Activated naive CD8-positive, alpha-beta T cell treated with anti-CD3 and anti-CD28 coated beads, Interleukin-2, amount 10 ng/mL, durations not matched to agents 7 days and 5 days (primary cell): Measurements from ENCODE around the gene ADGRB3. TPM values are rescaled to one million over a fixed set of nuclear protein-coding genes. Genes with fewer than 3 reads are reported as not detected.
"Not testable (repeated sequence)": the region's sequence is repeated elsewhere in the genome, so short reads cannot be mapped to it uniquely, and the experiment has no call there.

Source experiments
- ATAC-seq: fragments of 150-1000 bp; cut with Tn5 transposase; one replicate; pipeline ENCODE4 v1.10.0; 2021; ENCODE audit warnings: low read depth, moderate library complexity
- POLR2A ChIA-PET: fragments of 350-600 bp; sonication (Branson Sonifier 250); formaldehyde crosslinking; loops from one replicate; lab custom pipeline; 2021; ENCODE audit warnings: antibody characterized with exemption; lab: Charles Lee
- DNase-seq: peaks from one replicate; pipeline ENCODE4 v3.0.0; 2021
- H3K27ac Mint-ChIP-seq: one replicate; pipeline ENCODE4 v1.8.0; 2022; ENCODE audit warnings: mild to moderate bottlenecking, mixed read lengths
- H3K27me3 Mint-ChIP-seq: one replicate; pipeline ENCODE4 v1.8.0; 2022; ENCODE audit warnings: mild to moderate bottlenecking, moderate library complexity, mixed read lengths
- H3K36me3 Mint-ChIP-seq: one replicate; pipeline ENCODE4 v1.8.0; 2021; ENCODE audit warnings: mild to moderate bottlenecking, mixed read lengths
- H3K4me1 Mint-ChIP-seq: one replicate; pipeline ENCODE4 v1.8.0; 2021; ENCODE audit warnings: mixed read lengths
- H3K4me3 Mint-ChIP-seq: one replicate; pipeline ENCODE4 v1.8.0; 2022; ENCODE audit warnings: mild to moderate bottlenecking, moderate library complexity, mixed read lengths
- H3K9me3 Mint-ChIP-seq: one replicate; pipeline ENCODE4 v1.8.0; 2021; ENCODE audit warnings: mixed read lengths
- total RNA-seq, 2 experiments: library from RNA; stranded (reverse); gene quantifications; one replicate each; pipeline ENCODE4 v1.2.3, GENCODE V29; 2021

ADGRB3 gene
- total RNA-seq, 2 experiments from 2014 or later = not detected

- H3K4me1 Mint-ChIP-seq = no peaks in the 10 kb centered on the region
- no peak overlapping the region for H3K27ac Mint-ChIP-seq
These were observed 18.6 kb downstream of the ADGRB3 start for GRCh38 chr6:68653706-68654089.

GRCh38 chr6:68654134-68654533 lies 19.1 kb downstream of the ADGRB3 start:
- Mint-ChIP-seq H3K9me3 (no peaks in the 10 kb centered on the region), H3K27me3 (no peaks in the 10 kb centered on the region), H3K4me3 (no peak overlapping the region), H3K36me3 (no peaks in the 10 kb centered on the region), H3K27ac (no peak overlapping the region), H3K4me1 (no peaks in the 10 kb centered on the region)
- POLR2A ChIA-PET = no interaction called here
- no peak for ATAC-seq
- no peak for DNase-seq

More at GRCh38 chr6:68653706-68654089, 18.6 kb downstream of the ADGRB3 start:
- POLR2A ChIA-PET = no interaction called here
- no peak for ATAC-seq
- no peaks in the 10 kb centered on the region for H3K9me3 Mint-ChIP-seq
- DNase-seq = no peak
- H3K27me3 Mint-ChIP-seq = no peaks in the 10 kb centered on the region
- no peak overlapping the region for H3K4me3 Mint-ChIP-seq
- H3K36me3 Mint-ChIP-seq = no peaks in the 10 kb centered on the region

- Mint-ChIP-seq H3K4me1 (no peaks in the 10 kb centered on the region), H3K9me3 (no peaks in the 10 kb centered on the region), H3K27ac (no peak overlapping the region), H3K36me3 (no peaks in the 10 kb centered on the region), H3K27me3 (no peaks in the 10 kb centered on the region), H3K4me3 (no peak overlapping the region)
- no peak for ATAC-seq
- no peak for DNase-seq
- POLR2A ChIA-PET = no interaction called here
These were observed 19.9 kb downstream of the ADGRB3 start for GRCh38 chr6:68655028-68655427.

- DNase-seq (no peak), ATAC-seq (no peak)
- Mint-ChIP-seq H3K36me3 (no peaks in the 10 kb centered on the region), H3K4me3 (no peak overlapping the region), H3K9me3 (no peaks in the 10 kb centered on the region), H3K27me3 (peaks cover 2% of the 10 kb centered on the region), H3K4me1 (no peaks in the 10 kb centered on the region), H3K27ac (no peak overlapping the region)
- POLR2A ChIA-PET = no interaction called here
These were observed 22.5 kb downstream of the ADGRB3 start for GRCh38 chr6:68657374-68658139.

- DNase-seq = no peak
- Mint-ChIP-seq H3K27me3 (peaks cover 2% of the 10 kb centered on the region), H3K4me3 (no peak overlapping the region), H3K36me3 (no peaks in the 10 kb centered on the region), H3K4me1 (no peaks in the 10 kb centered on the region), H3K27ac (no peak overlapping the region), H3K9me3 (no peaks in the 10 kb centered on the region)
- POLR2A ChIA-PET = no interaction called here
- no peak for ATAC-seq
These were observed 23.3 kb downstream of the ADGRB3 start for GRCh38 chr6:68658338-68658737.

GRCh38 chr6:68673255-68673654 lies 38.2 kb downstream of the ADGRB3 start:
- no peaks in the 10 kb centered on the region for H3K36me3 Mint-ChIP-seq
- no peak overlapping the region for H3K4me3 Mint-ChIP-seq
- H3K27ac Mint-ChIP-seq = no peak overlapping the region
- POLR2A ChIA-PET = no interaction called here
- DNase-seq (no peak), ATAC-seq (no peak)
- H3K9me3 Mint-ChIP-seq = no peaks in the 10 kb centered on the region
- H3K27me3 Mint-ChIP-seq = no peaks in the 10 kb centered on the region
- H3K4me1 Mint-ChIP-seq = no peaks in the 10 kb centered on the region

GRCh38 chr6:68675548-68675947 lies 40.5 kb downstream of the ADGRB3 start:
- Mint-ChIP-seq H3K4me1 (no peaks in the 10 kb centered on the region), H3K4me3 (no peak overlapping the region), H3K36me3 (no peaks in the 10 kb centered on the region), H3K27me3 (no peaks in the 10 kb centered on the region), H3K27ac (no peak overlapping the region), H3K9me3 (no peaks in the 10 kb centered on the region)
- DNase-seq = no peak
- ATAC-seq = no peak
- POLR2A ChIA-PET = no interaction called here

- DNase-seq, H3K27ac Mint-ChIP-seq, H3K27me3 Mint-ChIP-seq, H3K36me3 Mint-ChIP-seq, POLR2A ChIA-PET, H3K4me3 Mint-ChIP-seq, H3K9me3 Mint-ChIP-seq, ATAC-seq, H3K4me1 Mint-ChIP-seq: not testable (repeated sequence)
These were observed 41.0 kb downstream of the ADGRB3 start for GRCh38 chr6:68676094-68676493.

- Mint-ChIP-seq H3K36me3 (no peaks in the 10 kb centered on the region), H3K27me3 (no peaks in the 10 kb centered on the region), H3K4me1 (no peaks in the 10 kb centered on the region), H3K4me3 (no peak overlapping the region), H3K9me3 (no peaks in the 10 kb centered on the region), H3K27ac (no peak overlapping the region)
- DNase-seq (no peak), ATAC-seq (no peak)
- POLR2A ChIA-PET = no interaction called here
These were observed 42.0 kb downstream of the ADGRB3 start for GRCh38 chr6:68677058-68677457.

- no peak for DNase-seq
- Mint-ChIP-seq H3K4me1 (no peaks in the 10 kb centered on the region), H3K27me3 (no peaks in the 10 kb centered on the region), H3K36me3 (no peaks in the 10 kb centered on the region), H3K9me3 (no peaks in the 10 kb centered on the region), H3K27ac (no peak overlapping the region), H3K4me3 (no peak overlapping the region)
- POLR2A ChIA-PET = no interaction called here
- no peak for ATAC-seq
These were observed 44.3 kb downstream of the ADGRB3 start for GRCh38 chr6:68679399-68679798.

GRCh38 chr6:68680264-68680663 lies 45.2 kb downstream of the ADGRB3 start:
- Mint-ChIP-seq H3K36me3 (no peaks in the 10 kb centered on the region), H3K4me3 (no peak overlapping the region), H3K9me3 (no peaks in the 10 kb centered on the region), H3K4me1 (no peaks in the 10 kb centered on the region), H3K27me3 (no peaks in the 10 kb centered on the region), H3K27ac (no peak overlapping the region)
- no peak for DNase-seq
- POLR2A ChIA-PET = no interaction called here
- no peak for ATAC-seq

- Mint-ChIP-seq H3K27me3 (no peaks in the 10 kb centered on the region), H3K36me3 (no peaks in the 10 kb centered on the region), H3K9me3 (no peaks in the 10 kb centered on the region), H3K4me1 (no peaks in the 10 kb centered on the region), H3K27ac (no peak overlapping the region), H3K4me3 (no peak overlapping the region)
- POLR2A ChIA-PET = no interaction called here
- DNase-seq (no peak), ATAC-seq (no peak)
These were observed 54.8 kb downstream of the ADGRB3 start for GRCh38 chr6:68689910-68690309.

GRCh38 chr6:68691120-68691519 lies 56.0 kb downstream of the ADGRB3 start:
- DNase-seq (no peak), ATAC-seq (no peak)
- POLR2A ChIA-PET = no interaction called here
- H3K27me3 Mint-ChIP-seq = no peaks in the 10 kb centered on the region
- H3K27ac Mint-ChIP-seq = no peak overlapping the region
- no peaks in the 10 kb centered on the region for H3K9me3 Mint-ChIP-seq
- H3K4me1 Mint-ChIP-seq = no peaks in the 10 kb centered on the region
- no peak overlapping the region for H3K4me3 Mint-ChIP-seq
- H3K36me3 Mint-ChIP-seq = no peaks in the 10 kb centered on the region

GRCh38 chr6:68693271-68693670 lies 58.2 kb downstream of the ADGRB3 start:
- no peak for DNase-seq
- H3K27me3 Mint-ChIP-seq = no peaks in the 10 kb centered on the region

More at GRCh38 chr6:68693271-68693670, 58.2 kb downstream of the ADGRB3 start:
- no peak for ATAC-seq
- Mint-ChIP-seq H3K36me3 (no peaks in the 10 kb centered on the region), H3K27ac (no peak overlapping the region), H3K4me1 (no peaks in the 10 kb centered on the region), H3K4me3 (no peak overlapping the region), H3K9me3 (no peaks in the 10 kb centered on the region)
- POLR2A ChIA-PET = no interaction called here
